ENCODE data around the gene CREB5. TPM values are rescaled to one million over a fixed set of nuclear protein-coding genes. Genes with fewer than 3 reads are reported as not detected.
"Not testable (repeated sequence)": the region's sequence is repeated elsewhere in the genome, so short reads cannot be mapped to it uniquely, and the experiment has no call there.

The CREB5 gene
- total and polyA plus RNA-seq, 9 donors = 16.0 to 46.2 (median 28.5) TPM

- Histone ChIP-seq H3K4me1 (ENCODE audit: control insufficient read depth, insufficient read depth, low read length) (peaks cover 12% of the 10 kb centered on the region), H3K27ac (ENCODE audit: low read length) (no peak overlapping the region), H3K27me3 (ENCODE audit: control insufficient read depth, insufficient read depth, low read length) (no peaks in the 10 kb centered on the region), H3K9me3 (replicated peaks; ENCODE audit: control insufficient read depth, low read depth, low read length) (no peaks in the 10 kb centered on the region), H3K4me3 (ENCODE audit: low read length) (no peak overlapping the region), H3K36me3 (ENCODE audit: control insufficient read depth, insufficient read depth, low read length) (no peaks in the 10 kb centered on the region)
- no CpG with 5 or more reads among the region's 3 CpGs for WGBS (ENCODE audit: insufficient coverage)
- no peak for DNase-seq
Observed at GRCh38 chr7:28539289-28539981, 127.1 kb downstream of the CREB5 start.

DNA sequence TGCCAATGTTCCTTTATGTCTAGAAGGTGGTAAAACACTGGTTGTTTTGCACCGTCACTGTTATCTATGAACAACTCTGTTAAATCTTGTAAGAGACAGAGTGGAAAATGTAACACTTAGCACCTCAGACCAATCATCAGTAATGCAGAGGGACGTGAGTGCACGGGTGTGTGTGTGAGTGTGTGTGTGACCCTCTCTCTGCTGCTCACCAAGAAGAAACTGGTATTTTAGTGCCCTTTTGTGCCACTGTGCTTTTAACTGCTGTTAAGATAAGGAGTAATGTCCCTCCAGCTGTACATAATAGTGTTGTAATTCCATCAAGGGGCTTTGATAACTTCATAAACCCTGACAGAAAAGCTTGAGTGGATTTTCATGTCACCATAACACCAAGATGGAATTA lies 130.1 kb downstream of the CREB5 start:
- Histone ChIP-seq H3K9me3 (replicated peaks; ENCODE audit: control insufficient read depth, low read depth, low read length) (peaks cover 9% of the 10 kb centered on the region), H3K4me3 (ENCODE audit: low read length) (no peak overlapping the region), H3K27ac (ENCODE audit: low read length) (no peak overlapping the region), H3K36me3 (ENCODE audit: control insufficient read depth, insufficient read depth, low read length) (no peaks in the 10 kb centered on the region), H3K4me1 (ENCODE audit: control insufficient read depth, insufficient read depth, low read length) (peaks cover 6% of the 10 kb centered on the region), H3K27me3 (ENCODE audit: control insufficient read depth, insufficient read depth, low read length) (no peaks in the 10 kb centered on the region)
- no peak for DNase-seq
- 86% methylated on average over 1 of the region's 3 CpGs for WGBS (ENCODE audit: insufficient coverage)

- peaks cover 6% of the 10 kb centered on the region for H3K4me1 ChIP-seq (ENCODE audit: control insufficient read depth, insufficient read depth, low read length)
- 45% methylated on average over 3 of the region's 3 CpGs for WGBS (ENCODE audit: insufficient coverage)
Observed at GRCh38 chr7:28544453-28545117, 132.3 kb downstream of the CREB5 start.

GRCh38 chr7:28546067-28546466 lies 133.7 kb downstream of the CREB5 start:
- H3K36me3 ChIP-seq (ENCODE audit: control insufficient read depth, insufficient read depth, low read length) = no peaks in the 10 kb centered on the region
- no peak overlapping the region for H3K27ac ChIP-seq (ENCODE audit: low read length)
- H3K9me3 ChIP-seq (replicated peaks; ENCODE audit: control insufficient read depth, low read depth, low read length) = peaks cover 9% of the 10 kb centered on the region
- H3K27me3 ChIP-seq (ENCODE audit: control insufficient read depth, insufficient read depth, low read length) = no peaks in the 10 kb centered on the region
- no peak for DNase-seq
- peaks cover 14% of the 10 kb centered on the region for H3K4me1 ChIP-seq (ENCODE audit: control insufficient read depth, insufficient read depth, low read length)
- no peak overlapping the region for H3K4me3 ChIP-seq (ENCODE audit: low read length)

More at GRCh38 chr7:28544453-28545117, 132.3 kb downstream of the CREB5 start:
- H3K9me3 ChIP-seq (replicated peaks; ENCODE audit: control insufficient read depth, low read depth, low read length) = peaks cover 9% of the 10 kb centered on the region
- no peaks in the 10 kb centered on the region for H3K27me3 ChIP-seq (ENCODE audit: control insufficient read depth, insufficient read depth, low read length)
- no peak overlapping the region for H3K4me3 ChIP-seq (ENCODE audit: low read length)
- no peak for DNase-seq
- H3K36me3 ChIP-seq (ENCODE audit: control insufficient read depth, insufficient read depth, low read length) = no peaks in the 10 kb centered on the region
- H3K27ac ChIP-seq (ENCODE audit: low read length) = no peak overlapping the region

DNA sequence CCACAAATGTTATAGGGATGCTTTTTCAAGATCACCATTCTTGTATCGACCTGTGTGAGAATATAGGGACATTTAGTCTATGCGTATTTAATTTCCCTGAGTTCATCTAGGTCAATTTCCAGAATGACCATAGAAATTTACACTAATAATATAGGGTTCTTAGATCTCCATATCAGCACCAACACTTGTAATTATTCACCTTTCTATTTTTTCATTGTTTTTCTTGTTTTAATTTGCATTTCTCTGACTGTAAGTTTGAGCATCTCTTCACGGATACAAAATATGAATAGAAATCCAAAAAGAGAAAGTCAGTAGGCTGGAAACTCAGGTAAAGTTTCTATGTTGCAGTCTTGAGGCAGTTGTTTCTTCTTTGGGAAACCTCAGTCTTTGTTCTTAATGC lies 134.8 kb downstream of the CREB5 start:
- H3K27ac ChIP-seq (ENCODE audit: low read length) = no peak overlapping the region
- no peak overlapping the region for H3K4me3 ChIP-seq (ENCODE audit: low read length)
- no peak for DNase-seq
- peaks cover 9% of the 10 kb centered on the region for H3K9me3 ChIP-seq (replicated peaks; ENCODE audit: control insufficient read depth, low read depth, low read length)
- peaks cover 16% of the 10 kb centered on the region for H3K4me1 ChIP-seq (ENCODE audit: control insufficient read depth, insufficient read depth, low read length)
- no CpG with 5 or more reads among the region's 3 CpGs for WGBS (ENCODE audit: insufficient coverage)
- no peaks in the 10 kb centered on the region for H3K36me3 ChIP-seq (ENCODE audit: control insufficient read depth, insufficient read depth, low read length)
- H3K27me3 ChIP-seq (ENCODE audit: control insufficient read depth, insufficient read depth, low read length) = no peaks in the 10 kb centered on the region

GRCh38 chr7:28548416-28548815 lies 136.1 kb downstream of the CREB5 start:
- Histone ChIP-seq H3K4me3 (ENCODE audit: low read length) (no peak overlapping the region), H3K4me1 (ENCODE audit: control insufficient read depth, insufficient read depth, low read length) (peaks cover 20% of the 10 kb centered on the region), H3K9me3 (replicated peaks; ENCODE audit: control insufficient read depth, low read depth, low read length) (peaks cover 9% of the 10 kb centered on the region), H3K27me3 (ENCODE audit: control insufficient read depth, insufficient read depth, low read length) (no peaks in the 10 kb centered on the region), H3K27ac (ENCODE audit: low read length) (no peak overlapping the region), H3K36me3 (ENCODE audit: control insufficient read depth, insufficient read depth, low read length) (no peaks in the 10 kb centered on the region)
- WGBS (ENCODE audit: insufficient coverage) = no CpG with 5 or more reads among the region's 5 CpGs
- DNase-seq = peak; percentile 82

DNA sequence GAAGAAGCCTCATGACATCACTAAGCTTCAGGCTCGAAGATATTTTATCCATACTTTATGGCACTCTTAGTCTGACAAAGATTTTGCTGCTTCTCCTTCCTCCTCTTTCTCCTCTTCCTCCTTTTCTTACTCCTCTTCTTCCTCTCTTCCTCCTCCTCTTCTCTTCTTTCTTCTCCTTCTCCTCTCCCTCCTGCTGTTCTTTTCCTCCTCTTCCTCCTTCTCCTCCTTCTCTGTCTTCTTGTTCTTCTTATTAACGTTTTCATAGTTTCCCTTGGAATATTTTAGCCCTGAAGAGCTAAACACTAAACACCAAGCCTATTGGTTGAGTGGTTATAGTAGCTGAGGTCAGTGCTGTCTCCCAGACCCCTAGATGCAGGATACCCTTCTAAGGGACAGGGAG lies 137.7 kb downstream of the CREB5 start:
- Histone ChIP-seq H3K36me3 (ENCODE audit: control insufficient read depth, insufficient read depth, low read length) (no peaks in the 10 kb centered on the region), H3K4me3 (ENCODE audit: low read length) (no peak overlapping the region), H3K27ac (ENCODE audit: low read length) (no peak overlapping the region), H3K27me3 (ENCODE audit: control insufficient read depth, insufficient read depth, low read length) (no peaks in the 10 kb centered on the region), H3K9me3 (replicated peaks; ENCODE audit: control insufficient read depth, low read depth, low read length) (peaks cover 9% of the 10 kb centered on the region), H3K4me1 (ENCODE audit: control insufficient read depth, insufficient read depth, low read length) (peaks cover 14% of the 10 kb centered on the region)
- WGBS (ENCODE audit: insufficient coverage) = 50% methylated on average over 1 of the region's 2 CpGs
- DNase-seq = no peak

GRCh38 chr7:28550580-28551186 lies 138.4 kb downstream of the CREB5 start:
- WGBS (ENCODE audit: insufficient coverage) = 17% methylated on average over 4 of the region's 7 CpGs
- no peak for DNase-seq
- peaks cover 14% of the 10 kb centered on the region for H3K4me1 ChIP-seq (ENCODE audit: control insufficient read depth, insufficient read depth, low read length)
- no peak overlapping the region for H3K4me3 ChIP-seq (ENCODE audit: low read length)
- H3K36me3 ChIP-seq (ENCODE audit: control insufficient read depth, insufficient read depth, low read length) = no peaks in the 10 kb centered on the region
- H3K27me3 ChIP-seq (ENCODE audit: control insufficient read depth, insufficient read depth, low read length) = no peaks in the 10 kb centered on the region
- H3K27ac ChIP-seq (ENCODE audit: low read length) = no peak overlapping the region
- H3K9me3 ChIP-seq (replicated peaks; ENCODE audit: control insufficient read depth, low read depth, low read length) = peaks cover 9% of the 10 kb centered on the region

GRCh38 chr7:28551331-28551730 lies 139.0 kb downstream of the CREB5 start:
- DNase-seq = peak; percentile 91
- Histone ChIP-seq H3K4me3 (ENCODE audit: low read length) (no peak overlapping the region), H3K9me3 (replicated peaks; ENCODE audit: control insufficient read depth, low read depth, low read length) (peaks cover 8% of the 10 kb centered on the region), H3K27me3 (ENCODE audit: control insufficient read depth, insufficient read depth, low read length) (no peaks in the 10 kb centered on the region), H3K27ac (ENCODE audit: low read length) (peak overlapping the region; percentile 53), H3K36me3 (ENCODE audit: control insufficient read depth, insufficient read depth, low read length) (no peaks in the 10 kb centered on the region), H3K4me1 (ENCODE audit: control insufficient read depth, insufficient read depth, low read length) (peaks cover 19% of the 10 kb centered on the region)
- 0% methylated on average over 1 of the region's 5 CpGs for WGBS (ENCODE audit: insufficient coverage)

DNA sequence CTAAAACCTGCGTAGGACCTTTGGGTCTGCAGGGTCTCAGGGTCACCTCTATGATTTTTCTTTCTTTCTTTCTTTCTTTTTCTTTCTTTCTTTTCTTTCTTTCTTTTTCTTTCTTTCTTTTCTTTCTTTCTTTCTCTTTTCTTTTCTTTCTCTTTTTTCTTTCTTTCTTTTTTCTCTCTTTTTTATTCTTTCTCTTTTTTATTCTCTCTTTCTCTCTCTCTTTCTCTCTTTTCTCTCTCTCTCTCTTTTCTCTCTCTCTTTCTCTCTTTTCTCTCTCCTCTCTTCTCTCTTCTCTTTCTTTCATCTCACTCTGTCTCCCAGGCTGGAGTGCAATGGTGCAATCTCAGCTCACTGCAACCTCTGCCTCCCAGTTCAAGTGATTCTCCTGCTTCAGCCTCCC lies 139.4 kb downstream of the CREB5 start:
- H3K27me3 ChIP-seq (ENCODE audit: control insufficient read depth, insufficient read depth, low read length); H3K36me3 ChIP-seq (ENCODE audit: control insufficient read depth, insufficient read depth, low read length); H3K4me3 ChIP-seq (ENCODE audit: low read length); H3K9me3 ChIP-seq (replicated peaks; ENCODE audit: control insufficient read depth, low read depth, low read length); DNase-seq: not testable (repeated sequence)
- whole genome bisulfite sequencing (ENCODE audit: insufficient coverage) = 40% methylated on average over 1 of the region's 1 CpG
- peak overlapping the region; percentile 53 for H3K27ac ChIP-seq (ENCODE audit: low read length)
- peaks cover 22% of the 10 kb centered on the region for H3K4me1 ChIP-seq (ENCODE audit: control insufficient read depth, insufficient read depth, low read length)

Measured in muscle of leg (tissue), 11 donors.